Frontal cortex (tissue), 4 donors: ENCODE measurements around the gene CENPU. TPM values are rescaled to one million over a fixed set of nuclear protein-coding genes. Genes with fewer than 3 reads are reported as not detected.
"Not testable (repeated sequence)": the region's sequence is repeated elsewhere in the genome, so short reads cannot be mapped to it uniquely, and the experiment has no call there.

Experiments used
- DNase-seq, 2 donors: peaks; one replicate each; pipeline ENCODE4 v3.0.0; 2012; ENCODE audit warnings: low spot score in 2 of 2
- FAIRE-seq: peaks from 2 replicates; lab custom pipeline; 2012; peaks lifted over from hg19 to GRCh38; lab: Jason Lieb, UNC
- total RNA-seq: library from RNA; depleted of rRNA; stranded (reverse); fragments of >200 nt; gene quantifications from one replicate; pipeline ENCODE4 v1.2.3, GENCODE V29; 2014
- donor health status: control.
- donor health status: control.
- donor health status: control.

CENPU gene, protein sequence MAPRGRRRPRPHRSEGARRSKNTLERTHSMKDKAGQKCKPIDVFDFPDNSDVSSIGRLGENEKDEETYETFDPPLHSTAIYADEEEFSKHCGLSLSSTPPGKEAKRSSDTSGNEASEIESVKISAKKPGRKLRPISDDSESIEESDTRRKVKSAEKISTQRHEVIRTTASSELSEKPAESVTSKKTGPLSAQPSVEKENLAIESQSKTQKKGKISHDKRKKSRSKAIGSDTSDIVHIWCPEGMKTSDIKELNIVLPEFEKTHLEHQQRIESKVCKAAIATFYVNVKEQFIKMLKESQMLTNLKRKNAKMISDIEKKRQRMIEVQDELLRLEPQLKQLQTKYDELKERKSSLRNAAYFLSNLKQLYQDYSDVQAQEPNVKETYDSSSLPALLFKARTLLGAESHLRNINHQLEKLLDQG
- total RNA-seq: 6.1 TPM

- FAIRE-seq (no peak), DNase-seq (peak; percentile 95 to 97)
Measured at GRCh38 chr4:184733654-184734524, at the start of gene CENPU. Gene CENPU, minus strand, starts transcription at chr4:184734096. Its CDS starts 34 bp downstream, at chr4:184734062.

- DNase-seq (no peak), FAIRE-seq (no peak)
Measured at GRCh38 chr4:184782731-184783373, 49.0 kb upstream of the CENPU start.

- not testable (repeated sequence) for DNase-seq, FAIRE-seq
Measured at GRCh38 chr4:184779160-184779559, 45.3 kb upstream of the CENPU start.

DNA sequence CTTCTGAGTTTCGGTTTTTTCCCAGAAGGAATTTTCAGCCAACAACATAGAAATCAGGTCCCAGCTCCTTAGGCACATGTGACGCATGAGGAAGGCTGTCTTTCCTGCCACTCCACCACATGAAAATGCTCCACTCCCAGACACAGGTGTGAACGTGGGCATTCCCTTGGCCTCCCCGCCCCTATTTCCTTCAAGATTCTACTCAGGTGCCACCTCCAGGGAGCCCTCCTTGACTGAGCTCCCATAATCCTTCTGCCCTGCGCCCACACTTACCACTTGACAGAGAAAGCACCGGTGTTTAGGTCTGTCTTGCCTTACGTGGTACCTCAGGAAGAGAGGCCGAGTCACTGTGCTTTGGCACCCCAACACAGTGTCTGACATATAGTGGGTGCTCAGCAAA is 44.4 kb upstream of the CENPU start:
- FAIRE-seq: no peak

DNA sequence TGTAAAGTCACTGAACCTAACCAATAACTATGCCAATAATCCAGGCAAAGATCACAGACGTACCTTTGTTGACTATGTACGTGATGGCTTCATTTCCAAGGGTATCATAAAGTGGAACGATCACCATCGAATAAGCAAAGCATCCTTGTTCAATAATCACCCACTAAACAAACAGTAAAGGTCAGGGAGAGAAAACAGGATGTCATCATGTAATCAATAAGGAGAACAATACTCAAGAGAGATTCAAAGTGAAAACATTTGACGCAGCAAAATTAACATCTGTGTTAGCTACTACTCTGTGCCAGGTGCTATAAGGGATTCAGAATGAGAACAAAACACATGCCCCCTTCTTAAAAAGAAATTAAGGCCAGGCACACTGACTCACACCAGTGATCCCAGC is 42.9 kb upstream of the CENPU start:
- no peak for FAIRE-seq
- DNase-seq: no peak

More for the DNA sequence above, 44.4 kb upstream of the CENPU start:
- no peak for DNase-seq

DNA sequence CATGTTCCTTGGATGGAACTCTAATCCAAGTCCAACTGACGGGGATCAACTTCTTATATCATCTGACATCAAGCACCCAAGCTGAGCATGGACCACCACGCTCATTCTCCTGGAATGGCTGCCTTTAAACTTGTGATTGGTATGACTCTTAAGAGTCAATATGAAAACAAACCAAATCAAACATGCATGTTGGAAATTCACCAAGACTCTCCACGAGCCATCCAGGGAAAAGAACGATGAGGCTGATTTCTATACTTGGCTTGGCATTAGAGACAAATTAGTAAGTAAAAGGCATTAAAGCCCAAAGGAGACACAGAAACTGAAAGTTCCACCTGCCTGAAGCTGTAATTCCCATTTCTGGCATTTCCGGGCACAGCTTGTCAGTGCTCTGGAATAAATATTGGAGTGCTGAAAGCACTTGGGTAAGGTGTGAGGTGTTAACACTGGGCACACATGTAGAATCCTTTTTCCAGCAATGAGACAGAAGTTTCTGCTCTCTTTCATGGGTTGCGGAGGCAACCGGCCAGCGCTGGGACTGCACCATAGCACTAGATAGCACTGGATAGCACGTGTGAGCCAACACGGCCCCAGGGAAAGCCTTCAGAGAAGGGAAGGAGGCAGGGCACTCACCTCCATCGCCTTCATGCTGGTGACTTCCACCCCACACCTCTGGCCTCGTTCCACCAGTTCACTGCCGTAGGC is 42.1 kb upstream of the CENPU start:
- FAIRE-seq (no peak), DNase-seq (no peak)

DNA sequence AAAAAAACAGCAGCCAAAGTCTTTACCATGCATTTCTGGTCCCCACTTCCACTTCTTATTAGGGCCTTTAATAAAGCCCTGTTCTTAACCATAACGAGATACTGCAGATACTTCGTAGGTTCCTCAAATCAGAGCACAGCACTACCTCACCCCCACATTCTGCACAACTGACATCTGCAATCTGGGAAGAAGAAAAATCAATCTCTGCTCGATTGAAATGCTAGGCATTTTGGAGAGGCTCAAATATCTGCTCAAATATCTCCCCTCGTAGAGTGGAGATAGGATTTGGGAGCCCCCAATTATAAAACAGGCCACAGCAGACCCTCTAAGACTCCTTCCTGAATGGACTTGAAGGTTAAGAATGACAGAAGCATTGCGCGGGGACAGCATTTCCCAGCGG is 40.3 kb upstream of the CENPU start:
- no peak for FAIRE-seq

GRCh38 chr4:184771416-184771815 is 37.5 kb upstream of the CENPU start:
- FAIRE-seq (no peak), DNase-seq (no peak)

More for the DNA sequence above, 40.3 kb upstream of the CENPU start:
- no peak for DNase-seq

GRCh38 chr4:184769141-184769765 is 35.4 kb upstream of the CENPU start:
- DNase-seq: no peak
- FAIRE-seq: no peak

- DNase-seq (no peak), FAIRE-seq (no peak)
Measured at GRCh38 chr4:184768296-184768695, 34.4 kb upstream of the CENPU start.

DNA sequence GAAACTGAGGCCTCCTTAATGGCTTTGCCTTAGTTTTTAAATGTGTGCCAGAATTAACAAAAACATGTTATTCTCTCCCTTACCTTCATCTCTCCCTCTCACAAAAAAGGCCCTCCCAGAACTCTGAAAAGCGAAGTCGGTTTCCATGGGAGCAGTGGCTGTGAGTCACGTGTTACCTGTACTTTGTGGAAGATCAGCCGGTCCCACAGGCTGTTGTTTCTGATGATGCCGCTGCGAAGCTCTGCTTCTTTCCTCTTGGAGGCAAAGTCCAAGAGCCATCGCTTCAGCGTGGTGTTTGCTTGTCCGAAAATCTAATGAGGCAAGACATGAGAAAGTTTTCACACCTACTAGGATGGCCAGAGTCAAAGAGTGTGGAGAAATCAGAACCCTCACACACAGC is 32.5 kb upstream of the CENPU start:
- FAIRE-seq (no peak), DNase-seq (no peak)

- FAIRE-seq (no peak), DNase-seq (no peak)
Measured at GRCh38 chr4:184765473-184766340, 31.8 kb upstream of the CENPU start.

DNA sequence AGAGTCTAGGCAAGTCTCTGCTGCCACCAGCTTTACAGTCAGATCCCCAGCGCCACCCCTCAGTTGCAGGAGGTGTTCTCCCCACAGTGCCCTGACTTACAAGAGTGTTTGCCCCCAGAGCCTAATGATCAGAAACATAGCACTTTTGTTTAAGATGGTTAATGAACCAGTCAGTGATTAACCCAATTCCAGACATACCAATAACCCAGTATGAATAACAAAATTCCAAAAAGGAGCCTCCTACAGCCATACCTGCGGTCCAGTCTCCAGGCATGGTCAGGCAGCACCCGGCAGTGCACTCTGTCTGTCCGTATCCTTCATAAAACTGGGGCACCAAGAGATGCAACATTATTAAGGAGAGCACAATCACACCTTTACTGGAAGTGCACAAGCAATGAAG is 30.7 kb upstream of the CENPU start:
- DNase-seq (no peak), FAIRE-seq (no peak)

DNA sequence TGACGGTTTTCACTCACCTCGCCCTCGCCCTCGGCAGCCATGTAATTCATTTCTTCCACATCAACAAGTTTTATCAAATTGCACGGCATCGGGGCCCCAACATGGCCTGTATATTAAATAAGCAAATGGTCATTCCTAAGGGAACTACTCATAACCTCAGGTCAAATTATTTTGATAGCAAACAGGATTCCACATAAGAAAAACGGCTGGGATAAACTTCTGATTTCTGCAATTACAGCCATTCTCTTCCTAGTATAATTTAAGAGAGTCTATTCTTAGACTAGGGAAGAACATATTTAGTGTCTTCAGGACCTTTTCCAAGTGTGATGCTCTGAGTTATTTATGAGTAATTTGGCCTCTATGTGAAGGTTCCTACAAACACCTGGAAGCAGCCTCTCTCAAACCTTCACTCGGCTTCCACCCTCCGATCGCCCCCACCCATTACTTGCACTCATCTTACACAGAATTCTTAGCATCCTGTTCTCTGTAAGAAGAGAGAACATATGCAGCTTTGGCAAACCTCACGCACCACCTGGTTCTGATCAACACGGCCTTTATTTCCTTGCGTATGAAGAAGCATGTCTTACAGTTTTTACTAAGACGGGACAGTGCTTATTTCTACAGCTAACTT is 29.4 kb upstream of the CENPU start:
- no peak for DNase-seq
- FAIRE-seq: no peak

GRCh38 chr4:184762100-184762499 is 28.2 kb upstream of the CENPU start:
- FAIRE-seq (no peak), DNase-seq (no peak)

DNA sequence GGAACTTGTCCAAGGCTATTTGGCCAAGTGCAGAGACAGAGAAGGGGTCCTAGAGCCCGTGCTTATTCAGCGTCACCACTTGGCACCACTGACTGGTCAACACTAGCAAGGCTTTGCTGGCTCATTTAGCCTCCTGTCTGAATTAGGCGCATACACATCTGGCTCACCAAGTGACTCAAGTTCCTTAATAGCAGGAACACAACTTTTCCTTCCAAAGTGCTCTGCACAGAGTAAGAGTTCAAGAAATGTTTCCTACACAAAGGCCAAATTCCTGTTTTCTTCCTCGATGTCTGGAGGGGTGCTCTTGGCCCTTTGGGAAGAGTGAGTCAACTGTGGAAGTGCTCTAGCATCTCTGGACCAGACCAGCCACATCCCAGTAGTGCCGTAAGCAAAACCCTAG is 26.8 kb upstream of the CENPU start:
- FAIRE-seq (no peak), DNase-seq (no peak)

- no peak for DNase-seq
- FAIRE-seq: no peak
Measured at GRCh38 chr4:184757810-184758209, 23.9 kb upstream of the CENPU start.

GRCh38 chr4:184756399-184756798 is 22.5 kb upstream of the CENPU start:
- DNase-seq (no peak), FAIRE-seq (no peak)
